GM04503 (cell line): ENCODE data around the gene ZNF813.
"Not testable (repeated sequence)": the region's sequence is repeated elsewhere in the genome, so short reads cannot be mapped to it uniquely, and the experiment has no call there.

Experiments
- DNase-seq: peaks from one replicate; pipeline ENCODE4 v3.0.0-alpha.2; 2012; ENCODE audit warnings: low read depth

The ZNF813 gene

DNA sequence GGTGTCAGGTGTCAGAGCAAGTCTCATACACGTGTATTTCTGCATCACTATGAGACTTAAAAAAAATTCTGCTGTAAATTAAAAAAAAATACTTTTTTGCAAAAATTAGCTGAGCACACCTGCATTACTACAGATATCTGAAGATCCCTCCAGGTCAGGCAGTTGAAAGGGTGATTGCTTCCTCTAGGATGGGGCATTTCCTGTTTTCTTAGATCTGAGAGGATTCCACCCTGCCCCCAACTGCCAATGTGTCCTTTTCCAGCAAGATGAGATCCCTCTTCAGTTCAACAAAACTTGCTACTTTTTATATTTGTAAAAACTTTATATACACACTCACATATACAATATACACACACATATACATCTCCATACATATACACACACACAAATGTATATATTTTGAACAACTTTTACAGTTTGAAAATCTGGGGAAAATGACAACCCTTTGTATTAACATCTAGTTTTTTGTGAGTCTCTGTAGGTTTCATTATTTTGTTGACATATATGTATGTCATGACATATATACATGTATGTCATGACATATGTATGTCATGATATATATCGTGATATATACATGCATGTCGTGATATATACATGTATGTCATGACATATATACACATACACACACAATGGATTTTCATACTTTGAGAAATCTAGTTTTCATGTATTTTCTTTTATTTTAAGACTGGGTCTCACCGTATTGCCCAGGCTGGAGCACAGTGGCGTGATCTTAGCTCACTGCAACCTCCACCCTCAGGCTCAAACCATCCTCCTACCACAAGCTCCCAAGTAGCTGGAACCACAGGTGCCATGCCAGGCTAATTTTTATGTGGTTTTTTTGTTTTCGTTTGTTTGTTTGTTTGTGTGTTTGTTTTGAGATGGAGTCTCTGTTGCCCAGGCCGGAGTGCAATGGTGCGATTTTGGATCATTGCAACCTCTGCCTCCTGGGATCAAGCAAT, 17.8 kb downstream of the ZNF813 start:
- no peak for DNase-seq

DNA sequence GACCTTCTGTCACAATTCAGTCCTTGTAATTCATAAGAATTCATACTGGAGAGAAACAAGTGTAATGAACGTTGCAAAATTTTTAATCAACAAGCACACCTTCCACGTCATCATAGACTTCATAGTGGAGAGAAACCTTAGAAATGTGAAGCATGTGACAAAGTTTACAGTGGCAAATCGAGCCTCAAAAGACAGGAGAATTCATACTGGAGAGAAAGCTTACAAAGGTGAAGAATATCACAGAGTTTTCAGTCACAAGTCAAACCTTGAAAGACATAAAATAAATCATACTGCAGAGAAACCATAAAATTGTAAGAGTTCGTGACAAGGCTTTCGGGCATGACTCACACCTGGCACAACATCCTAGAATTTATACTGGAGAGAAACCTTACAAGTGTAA, 24.6 kb downstream of the ZNF813 start:
- DNase-seq, result no peak

GRCh38 chr19:53497311-53498023, 29.9 kb downstream of the ZNF813 start:
- not testable (repeated sequence) for DNase-seq

DNA sequence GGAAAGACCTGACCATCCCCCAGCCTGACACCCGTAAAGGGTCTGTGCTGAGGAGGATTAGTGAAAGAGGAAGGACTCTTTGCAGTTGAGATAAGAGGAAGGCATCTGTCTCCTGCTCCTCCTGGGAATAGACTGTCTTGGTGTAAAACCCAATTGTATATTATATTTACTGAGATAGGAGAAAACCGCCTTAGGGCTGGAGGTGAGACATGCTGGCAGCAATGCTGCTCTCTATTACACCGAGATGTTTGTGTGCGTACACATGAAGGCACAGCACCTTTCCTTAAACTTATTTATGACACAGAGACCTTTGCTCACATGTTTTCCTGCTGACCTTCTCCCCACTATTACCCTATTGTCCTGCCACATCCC, 30.5 kb downstream of the ZNF813 start:
- not testable (repeated sequence) for DNase-seq

- not testable (repeated sequence) for DNase-seq
Observed at GRCh38 chr19:53503151-53503550, 35.6 kb downstream of the ZNF813 start.

- DNase-seq, result not testable (repeated sequence)
Observed at GRCh38 chr19:53503671-53504364, 36.3 kb downstream of the ZNF813 start.

DNA sequence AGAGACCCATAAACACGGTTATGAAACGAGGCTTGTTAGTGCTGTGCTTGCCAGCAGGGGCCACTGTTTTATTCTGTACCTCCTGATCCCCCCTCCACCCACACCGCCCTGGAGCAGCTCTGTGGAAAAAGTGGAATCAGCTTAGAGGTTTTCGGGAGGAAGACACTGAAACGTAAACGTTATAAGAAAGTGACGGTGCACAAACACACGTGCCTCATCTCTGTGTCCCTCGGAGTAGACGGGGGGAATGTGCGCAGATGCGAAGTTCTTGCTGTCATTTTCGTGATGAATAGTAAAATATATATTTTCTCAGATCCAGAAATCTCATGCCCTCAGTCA, 36.8 kb downstream of the ZNF813 start:
- not testable (repeated sequence) for DNase-seq

DNA sequence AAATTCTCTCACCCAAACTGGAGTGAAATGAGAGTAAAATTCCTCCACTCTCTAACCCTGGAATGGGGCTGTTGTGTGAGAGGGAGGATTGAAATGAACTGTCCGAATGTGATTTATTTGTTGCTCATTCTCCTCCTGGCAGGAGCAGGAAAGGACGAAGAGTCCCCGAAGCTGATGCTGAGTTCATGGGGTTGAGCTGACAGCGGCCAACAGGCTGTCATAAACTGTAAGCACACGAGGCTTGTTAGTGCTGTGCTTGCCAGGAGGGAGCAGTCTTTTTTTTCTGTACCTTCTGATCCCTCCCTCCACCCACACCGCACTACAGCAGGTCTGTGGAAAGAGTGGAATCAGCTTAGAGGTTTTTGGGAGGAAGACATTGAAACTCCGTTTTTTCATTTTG, 37.4 kb downstream of the ZNF813 start:
- DNase-seq, result no peak

DNA sequence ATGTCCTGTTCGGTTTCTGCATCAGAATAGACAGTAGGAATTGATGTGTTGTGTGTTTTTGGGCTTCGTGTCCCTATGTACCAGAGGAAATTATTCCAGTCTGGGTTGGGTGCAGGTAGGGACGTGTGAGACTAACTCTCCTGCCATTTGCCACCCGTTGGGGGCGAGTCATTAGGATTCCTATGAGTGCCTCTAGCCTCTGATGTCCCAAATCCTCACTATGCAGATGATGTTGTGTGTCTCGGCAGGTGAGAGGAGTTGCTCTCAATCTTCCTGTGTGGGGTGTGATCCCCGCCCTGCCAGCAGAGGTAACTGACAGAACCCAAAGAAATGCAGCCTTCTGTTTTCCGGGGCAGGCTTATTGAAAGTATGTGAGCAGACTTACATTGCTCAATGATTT, 39.2 kb downstream of the ZNF813 start:
- no peak for DNase-seq

GRCh38 chr19:53507523-53508442, 40.2 kb downstream of the ZNF813 start:
- no peak for DNase-seq

DNA sequence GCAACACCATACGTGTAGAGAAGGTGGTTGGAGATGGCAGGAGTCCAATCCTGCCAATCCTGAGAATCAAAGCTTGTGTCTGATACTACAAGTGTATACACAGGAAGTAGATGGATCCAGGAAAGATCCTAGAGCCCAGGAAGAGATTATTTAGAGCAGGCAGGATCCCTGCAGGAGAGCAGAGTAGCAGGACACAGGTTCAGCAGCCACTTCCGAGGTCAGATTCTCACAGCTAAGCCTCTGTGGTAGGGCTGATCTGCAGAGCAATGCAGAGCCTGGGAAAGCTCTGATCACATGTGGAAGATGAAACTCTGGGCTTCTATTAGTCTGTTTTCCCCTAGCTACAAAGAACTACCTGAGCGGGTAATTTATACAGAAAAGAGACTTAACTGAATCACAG, 41.9 kb downstream of the ZNF813 start:
- DNase-seq, result no peak

DNA sequence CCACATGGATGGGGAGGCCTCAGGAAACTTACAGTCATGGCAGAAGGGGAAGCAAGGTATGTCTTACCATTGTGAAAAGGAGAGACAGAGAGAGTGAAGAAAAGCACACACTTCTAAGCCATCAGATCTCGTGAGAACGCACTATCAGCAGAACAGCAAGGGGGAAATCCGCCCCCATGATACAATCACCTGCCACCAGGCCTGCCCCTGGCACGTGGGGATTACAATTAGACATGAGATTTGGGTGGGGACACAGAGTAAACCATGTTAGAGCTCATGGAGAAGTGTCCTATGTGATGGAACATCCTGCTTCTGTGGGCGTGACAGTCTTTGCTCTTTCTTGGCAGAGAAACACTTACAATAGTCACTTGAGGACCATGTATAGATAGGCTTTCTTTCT, 42.3 kb downstream of the ZNF813 start:
- no peak for DNase-seq

DNA sequence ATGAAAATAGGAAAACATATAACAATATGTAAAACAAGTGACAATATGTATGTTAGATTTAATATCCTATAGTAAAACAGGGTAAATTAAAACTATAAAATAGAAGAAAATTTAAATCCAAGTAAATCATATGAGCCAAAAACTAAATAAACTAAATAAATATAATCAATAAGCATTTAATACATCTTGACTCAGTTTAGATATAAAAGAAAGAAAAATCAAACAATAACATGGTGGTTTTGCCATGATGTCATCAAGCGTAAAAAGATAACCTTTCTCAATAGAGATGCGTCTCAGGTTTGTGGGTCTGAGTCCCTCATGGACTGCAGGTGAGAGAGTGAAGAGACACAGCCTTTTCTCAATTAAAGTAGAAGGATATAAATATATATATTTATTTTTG, 43.8 kb downstream of the ZNF813 start:
- DNase-seq, result no peak

GRCh38 chr19:53511933-53512374, 44.4 kb downstream of the ZNF813 start:
- DNase-seq, result no peak

GRCh38 chr19:53515047-53515446, 47.5 kb downstream of the ZNF813 start:
- not testable (repeated sequence) for DNase-seq

DNA sequence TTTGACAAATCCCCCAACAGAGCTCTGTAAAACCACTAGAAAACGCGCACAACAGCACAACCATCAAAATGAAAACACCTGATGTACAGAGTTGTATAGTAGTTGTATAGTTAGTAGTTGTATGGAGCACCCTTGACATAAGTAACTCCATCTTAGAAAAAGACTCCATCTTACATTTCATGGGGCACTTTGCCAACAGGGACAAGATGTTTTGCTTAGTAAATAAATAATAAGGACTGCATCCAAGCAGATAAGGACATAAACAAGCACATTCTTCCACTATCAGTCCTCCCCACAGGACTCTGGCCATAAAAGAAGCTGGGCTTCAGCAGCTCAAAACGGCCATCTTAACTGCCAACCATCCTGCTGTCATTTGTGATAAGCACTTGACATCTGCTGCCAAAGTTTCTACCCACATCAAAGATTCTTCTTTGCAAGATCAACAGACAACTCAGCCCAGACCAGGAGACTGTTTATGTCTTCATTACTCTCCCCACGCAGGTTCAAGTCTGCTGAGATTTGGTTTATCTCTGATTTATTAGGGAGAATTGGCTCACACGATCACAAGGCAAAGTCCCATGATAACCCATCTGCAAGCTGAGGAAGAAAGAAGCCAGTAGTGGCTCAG, 49.7 kb downstream of the ZNF813 start:
- no peak for DNase-seq

DNA sequence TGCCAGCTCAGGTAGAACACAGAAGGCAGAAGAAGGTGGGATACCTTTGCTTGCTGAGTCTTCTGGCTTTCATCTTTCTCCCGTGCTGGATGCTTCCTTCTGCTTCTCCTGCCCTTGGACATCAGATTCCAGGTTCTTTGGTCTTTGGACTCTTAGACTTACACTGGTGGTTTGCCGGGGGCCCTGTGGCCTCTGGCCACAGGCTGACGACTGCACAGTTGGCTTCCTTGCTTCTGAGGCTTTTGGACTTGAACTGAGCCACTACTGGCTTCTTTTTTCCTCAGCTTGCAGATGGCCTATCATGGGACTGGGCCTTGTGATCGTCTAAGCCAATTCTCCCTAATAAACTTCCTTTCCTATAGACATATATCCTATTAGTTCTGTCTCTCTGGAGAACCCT, 50.6 kb downstream of the ZNF813 start:
- no peak for DNase-seq

- DNase-seq, result no peak
Observed at GRCh38 chr19:53518716-53519115, 51.2 kb downstream of the ZNF813 start.

DNA sequence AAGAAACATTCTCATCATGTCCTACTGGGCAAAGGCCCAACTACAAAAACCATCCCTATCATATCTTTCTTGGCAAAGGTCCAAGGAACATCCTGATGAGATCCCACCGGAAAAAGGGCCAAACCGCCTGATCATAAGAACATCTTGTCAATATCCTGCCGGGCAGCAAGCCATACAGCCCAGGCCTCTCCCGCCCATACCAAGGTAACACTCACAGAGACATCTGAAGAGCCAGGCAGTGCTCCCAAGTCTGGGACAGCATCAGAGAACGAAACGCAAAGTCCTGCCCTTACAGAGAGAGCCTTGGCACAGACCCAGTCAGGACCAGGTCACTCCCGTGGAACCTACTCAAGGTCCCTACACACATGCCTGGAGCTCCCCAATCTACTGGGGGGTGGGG, 51.9 kb downstream of the ZNF813 start:
- no peak for DNase-seq

DNA sequence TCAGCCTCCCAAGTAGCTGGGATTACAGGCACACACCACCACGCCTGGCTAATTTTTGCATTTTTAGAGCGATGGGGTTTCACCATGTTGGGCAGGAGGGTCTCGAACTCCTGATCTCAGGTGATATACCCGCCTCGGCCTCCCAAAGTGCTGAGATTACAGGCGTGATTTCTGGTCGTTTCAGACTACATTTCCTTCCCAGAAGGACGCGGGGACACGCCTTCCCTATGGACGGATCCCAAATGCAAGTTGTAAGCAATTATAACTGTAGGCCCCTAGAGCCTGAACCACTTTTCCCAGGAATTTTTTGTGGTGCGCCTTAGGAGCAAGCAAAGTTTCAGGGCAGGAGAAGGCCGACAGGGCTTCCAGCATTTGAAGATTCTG, 52.6 kb downstream of the ZNF813 start:
- no peak for DNase-seq
